Measurements from ENCODE around the gene LRRTM4. TPM values are rescaled to one million over a fixed set of nuclear protein-coding genes. Genes with fewer than 3 reads are reported as not detected.

Gene LRRTM4
- total RNA-seq, 2 donors from 2014 or later: 0.32 to 0.84 TPM

DNA sequence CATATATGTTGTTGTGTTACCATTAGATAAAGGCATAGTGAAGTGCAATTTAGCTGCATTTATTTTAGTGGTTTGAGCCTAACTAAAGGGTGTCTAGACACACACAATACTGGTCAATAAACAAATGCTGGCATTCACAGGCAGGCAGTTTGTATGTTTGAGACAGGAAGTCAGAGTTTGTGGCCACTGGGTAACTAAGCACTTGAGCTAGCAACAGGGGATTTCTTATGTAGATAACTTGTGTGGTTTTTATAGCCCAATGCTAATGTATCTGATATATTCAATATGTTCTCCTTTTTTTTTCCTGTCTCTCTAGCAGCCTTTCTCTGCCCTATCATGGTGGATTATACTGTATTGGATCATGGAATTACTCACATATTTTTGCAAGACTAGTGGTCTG lies 38.1 kb downstream of the LRRTM4 start:
- DNase-seq (no peak), ATAC-seq (no peak)
- intact Hi-C loops (cut with DNase I): no loop called here

DNA sequence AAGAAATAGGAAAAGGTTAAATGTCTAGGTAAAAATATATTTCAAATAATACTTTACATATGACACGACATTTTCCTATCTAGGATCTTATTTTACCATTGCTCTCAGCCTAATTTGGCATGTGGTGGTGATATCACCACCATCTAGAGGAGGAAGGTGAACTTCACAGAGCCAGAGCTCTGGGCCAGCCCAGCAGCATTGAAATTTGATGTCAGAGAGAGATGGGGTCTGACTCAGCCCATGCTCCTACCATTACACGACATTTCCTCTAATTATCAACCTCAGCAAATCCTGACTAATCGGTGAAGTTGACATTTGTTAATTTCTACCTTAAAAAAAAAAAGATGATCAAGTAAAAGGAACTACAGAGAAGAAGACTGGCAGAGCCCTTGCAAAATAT lies 42.3 kb downstream of the LRRTM4 start:
- no peak for DNase-seq
- ATAC-seq: no peak
- intact Hi-C loops (cut with DNase I): no loop called here

GRCh38 chr2:77479395-77479794 lies 42.8 kb downstream of the LRRTM4 start:
- intact Hi-C loops (cut with DNase I): no loop called here
- DNase-seq (no peak), ATAC-seq (no peak)

GRCh38 chr2:77470096-77470495 lies 52.1 kb downstream of the LRRTM4 start:
- ATAC-seq: no peak

GRCh38 chr2:77469106-77469505 lies 53.1 kb downstream of the LRRTM4 start:
- intact Hi-C loops (cut with DNase I): no loop called here
- DNase-seq (no peak), ATAC-seq (no peak)

More at GRCh38 chr2:77470096-77470495, 52.1 kb downstream of the LRRTM4 start:
- intact Hi-C loops (cut with DNase I): no loop called here
- no peak for DNase-seq

GRCh38 chr2:77459840-77460239 lies 62.3 kb downstream of the LRRTM4 start:
- DNase-seq (no peak), ATAC-seq (no peak)
- intact Hi-C loops (cut with DNase I): no loop called here

GRCh38 chr2:77458216-77458615 lies 64.0 kb downstream of the LRRTM4 start:
- DNase-seq: no peak
- ATAC-seq: no peak
- intact Hi-C loops (cut with DNase I): no loop called here

- no peak for DNase-seq
- ATAC-seq: peak in 1 of 2 donors; percentile 12
- intact Hi-C loops (cut with DNase I): no loop called here
These were observed 64.5 kb downstream of the LRRTM4 start for GRCh38 chr2:77457665-77458064.

- no peak for DNase-seq
- intact Hi-C loops (cut with DNase I): no loop called here
- no peak for ATAC-seq
These were observed 79.1 kb downstream of the LRRTM4 start for GRCh38 chr2:77443076-77443475.

GRCh38 chr2:77434880-77435279 lies 87.3 kb downstream of the LRRTM4 start:
- DNase-seq: no peak
- ATAC-seq: no peak
- intact Hi-C loops (cut with DNase I): no loop called here

DNA sequence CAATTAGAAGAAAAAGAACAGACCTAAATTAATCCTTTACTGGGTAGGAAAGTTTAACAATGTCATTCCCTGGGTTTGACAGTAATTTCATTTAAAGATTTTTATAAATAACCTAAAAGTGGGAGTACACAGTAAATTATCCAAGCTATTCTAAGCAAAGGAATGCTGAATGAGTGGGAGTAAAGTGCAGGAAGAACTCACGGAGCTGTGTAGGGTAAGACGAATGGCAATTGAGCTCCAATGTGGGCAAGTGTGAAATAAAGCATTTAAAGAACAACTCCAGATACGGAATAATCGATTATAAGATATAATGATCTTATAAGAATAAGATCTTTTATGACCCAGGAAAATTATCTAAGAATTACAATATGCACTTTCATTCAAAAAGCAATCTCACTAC lies 93.2 kb downstream of the LRRTM4 start:
- no peak for ATAC-seq
- intact Hi-C loops (cut with DNase I): no loop called here
- no peak for DNase-seq

- intact Hi-C loops (cut with DNase I): no loop called here
- ATAC-seq (no peak), DNase-seq (no peak)
These were observed 100.2 kb downstream of the LRRTM4 start for GRCh38 chr2:77421971-77422370.

GRCh38 chr2:77418537-77418936 lies 103.6 kb downstream of the LRRTM4 start:
- ATAC-seq (no peak), DNase-seq (no peak)
- intact Hi-C loops (cut with DNase I): no loop called here

DNA sequence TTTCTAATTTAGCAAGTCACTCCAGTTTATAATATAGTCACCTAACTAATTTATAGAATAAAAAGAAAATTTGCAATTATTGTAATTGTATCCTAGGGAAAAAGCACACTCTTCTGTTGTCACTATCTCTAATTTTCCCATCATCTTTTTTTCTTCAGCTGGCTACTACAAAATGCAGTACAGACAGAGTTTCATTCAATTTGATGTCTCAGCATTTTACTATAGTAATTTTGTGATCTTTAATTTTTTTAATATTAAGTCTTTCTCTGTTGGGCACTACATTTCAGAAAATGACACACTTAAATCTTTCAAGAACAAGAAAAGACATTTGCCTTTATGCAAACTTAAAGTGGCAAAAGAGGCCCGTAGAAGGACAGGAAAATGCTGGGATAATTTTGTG lies 118.0 kb downstream of the LRRTM4 start:
- ATAC-seq (no peak), DNase-seq (no peak)
- intact Hi-C loops (cut with DNase I): no loop called here

DNA sequence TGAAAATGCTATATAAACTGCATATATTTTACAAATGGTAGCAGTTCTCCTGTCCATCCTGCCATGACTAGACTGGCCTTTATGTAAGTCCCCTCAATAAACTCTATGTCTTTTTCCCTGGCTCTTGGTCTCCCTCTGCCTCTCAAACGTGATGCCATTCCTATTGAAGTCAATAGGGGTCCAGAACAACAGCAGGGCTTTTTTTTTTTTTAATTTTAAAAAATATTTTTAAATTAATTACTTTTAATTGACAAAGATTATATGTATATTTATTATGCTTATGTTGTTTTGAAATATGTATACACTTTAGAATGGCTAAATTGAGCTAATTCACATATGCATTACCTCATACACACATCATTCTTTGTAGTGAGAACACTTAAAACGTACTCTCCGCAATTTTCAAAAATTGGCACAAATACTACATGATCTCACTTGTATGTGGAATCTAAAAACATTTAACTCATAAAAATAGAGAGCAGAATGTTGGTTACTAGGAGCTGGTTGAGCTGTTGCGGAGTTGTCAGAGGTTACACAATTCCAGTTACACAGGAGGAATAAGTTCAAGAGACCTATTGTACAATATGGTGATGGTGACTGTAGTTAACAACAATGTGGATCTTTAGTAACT lies 123.1 kb downstream of the LRRTM4 start:
- intact Hi-C loops (cut with DNase I): no loop called here
- no peak for ATAC-seq
- DNase-seq: no peak

- intact Hi-C loops (cut with DNase I): no loop called here
- DNase-seq (no peak), ATAC-seq (no peak)
These were observed 124.4 kb downstream of the LRRTM4 start for GRCh38 chr2:77397763-77398162.

DNA sequence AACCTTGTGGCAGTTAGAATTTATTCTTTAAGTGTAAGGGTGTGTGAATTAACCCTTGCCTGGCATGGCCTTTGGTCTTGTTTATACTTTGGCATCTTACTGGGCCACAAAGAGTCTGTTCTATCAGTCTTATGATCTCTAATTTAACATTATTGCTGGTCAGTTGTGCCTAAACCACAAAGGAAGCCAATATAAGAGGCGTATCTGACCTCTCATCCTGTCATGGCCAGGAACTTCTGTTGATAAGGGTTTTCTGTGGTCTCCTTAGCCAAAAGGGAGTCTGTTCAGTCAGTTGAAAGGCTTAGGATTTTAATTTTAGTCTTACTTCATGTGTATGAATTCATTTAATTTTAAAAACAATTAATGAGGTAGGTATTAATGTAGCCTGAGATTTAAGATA lies 127.2 kb downstream of the LRRTM4 start:
- ATAC-seq (no peak), DNase-seq (no peak)
- intact Hi-C loops (cut with DNase I): no loop called here

GRCh38 chr2:77391119-77391518 lies 131.1 kb downstream of the LRRTM4 start:
- ATAC-seq (no peak), DNase-seq (no peak)
- intact Hi-C loops (cut with DNase I): no loop called here

GRCh38 chr2:77387324-77387723 lies 134.9 kb downstream of the LRRTM4 start:
- DNase-seq (no peak), ATAC-seq (no peak)
- intact Hi-C loops (cut with DNase I): no loop called here

DNA sequence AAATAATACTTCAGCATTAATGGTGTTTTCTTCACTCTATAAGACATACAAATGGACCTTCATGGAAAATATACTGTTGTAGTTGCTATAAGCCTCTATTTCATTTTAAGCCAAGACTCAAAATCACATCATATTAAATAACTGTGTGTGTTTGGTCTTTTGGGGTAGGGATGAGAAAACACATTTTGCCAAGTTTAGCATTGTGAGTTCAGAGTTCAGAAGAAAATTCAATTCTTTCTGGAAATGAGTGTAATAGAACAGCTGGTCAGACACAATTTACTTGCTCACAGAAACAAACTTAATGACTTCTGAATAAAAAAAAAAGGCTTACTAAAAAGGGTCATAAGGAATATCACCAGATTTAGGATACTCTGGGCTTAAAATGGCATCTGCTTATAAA lies 149.5 kb downstream of the LRRTM4 start:
- no peak for DNase-seq
- ATAC-seq: no peak
- intact Hi-C loops (cut with DNase I): no loop called here

DNA sequence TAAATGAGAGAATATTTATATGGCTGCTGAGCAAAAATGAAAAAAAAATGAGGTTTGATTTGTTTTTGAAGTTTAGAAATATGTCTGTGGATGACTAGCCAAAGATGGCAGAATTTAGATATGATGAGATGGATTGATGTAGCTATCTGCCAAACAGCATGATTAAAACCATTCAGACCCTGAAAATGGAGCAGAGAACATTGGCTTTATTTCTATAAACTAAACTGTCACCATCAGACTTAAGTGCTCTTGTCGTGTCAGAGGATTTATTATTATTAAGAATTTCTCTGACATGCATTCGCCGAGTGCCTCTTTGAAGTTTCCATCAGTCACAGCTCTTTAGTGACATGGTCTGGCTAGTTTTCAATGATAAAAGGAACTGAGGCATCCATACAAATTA lies 151.7 kb downstream of the LRRTM4 start:
- DNase-seq (no peak), ATAC-seq (no peak)
- intact Hi-C loops (cut with DNase I): no loop called here

GRCh38 chr2:77363277-77363676 lies 158.9 kb downstream of the LRRTM4 start:
- ATAC-seq (no peak), DNase-seq (no peak)
- intact Hi-C loops (cut with DNase I): no loop called here
